Activated T-helper 2 cell treated with anti-CD3 and anti-CD28 coated beads, Interferon-gamma antibody, Interleukin-2, Interleukin-4, amounts not matched to agents 10 μg/mL and 5 μg/mL and 100 μg/mL, durations not matched to agents 14 hours and 24 hours and 36 hours (primary cell): Measurements from ENCODE around the gene ZC3H12D. TPM values are rescaled to one million over a fixed set of nuclear protein-coding genes. Genes with fewer than 3 reads are reported as not detected.

Experiments
- DNase-seq: peaks from one replicate; pipeline ENCODE4 v3.0.0; 2021; ENCODE audit warnings: low spot score
- H3K27ac Mint-ChIP-seq: one replicate; pipeline ENCODE4 v1.8.0; 2021; ENCODE audit warnings: mixed read lengths
- H3K27me3 Mint-ChIP-seq: one replicate; pipeline ENCODE4 v1.8.0; 2021; ENCODE audit warnings: low read depth, mixed read lengths
- H3K36me3 Mint-ChIP-seq: one replicate; pipeline ENCODE4 v1.8.0; 2021; ENCODE audit warnings: low read depth, mixed read lengths
- H3K4me1 Mint-ChIP-seq: one replicate; pipeline ENCODE4 v1.8.0; 2021; ENCODE audit warnings: low read depth, mixed read lengths
- H3K4me3 Mint-ChIP-seq: one replicate; pipeline ENCODE4 v1.8.0; 2021; ENCODE audit warnings: low read depth, mild to moderate bottlenecking, moderate library complexity, mixed read lengths
- H3K9me3 Mint-ChIP-seq: one replicate; pipeline ENCODE4 v1.8.0; 2021; ENCODE audit warnings: mixed read lengths
- intact Hi-C: fragments of 100-400 bp; cut with micrococcal nuclease; formaldehyde crosslinking; loops from one replicate; pipeline ENCODE4 v1.15.1; 2023
- total RNA-seq: library from RNA; stranded (reverse); gene quantifications from 2 replicates; pipeline ENCODE4 v1.2.3, GENCODE V29; 2022

Gene ZC3H12D
- total RNA-seq, 1 donor from 2014 or later, result 15.6 TPM

DNA sequence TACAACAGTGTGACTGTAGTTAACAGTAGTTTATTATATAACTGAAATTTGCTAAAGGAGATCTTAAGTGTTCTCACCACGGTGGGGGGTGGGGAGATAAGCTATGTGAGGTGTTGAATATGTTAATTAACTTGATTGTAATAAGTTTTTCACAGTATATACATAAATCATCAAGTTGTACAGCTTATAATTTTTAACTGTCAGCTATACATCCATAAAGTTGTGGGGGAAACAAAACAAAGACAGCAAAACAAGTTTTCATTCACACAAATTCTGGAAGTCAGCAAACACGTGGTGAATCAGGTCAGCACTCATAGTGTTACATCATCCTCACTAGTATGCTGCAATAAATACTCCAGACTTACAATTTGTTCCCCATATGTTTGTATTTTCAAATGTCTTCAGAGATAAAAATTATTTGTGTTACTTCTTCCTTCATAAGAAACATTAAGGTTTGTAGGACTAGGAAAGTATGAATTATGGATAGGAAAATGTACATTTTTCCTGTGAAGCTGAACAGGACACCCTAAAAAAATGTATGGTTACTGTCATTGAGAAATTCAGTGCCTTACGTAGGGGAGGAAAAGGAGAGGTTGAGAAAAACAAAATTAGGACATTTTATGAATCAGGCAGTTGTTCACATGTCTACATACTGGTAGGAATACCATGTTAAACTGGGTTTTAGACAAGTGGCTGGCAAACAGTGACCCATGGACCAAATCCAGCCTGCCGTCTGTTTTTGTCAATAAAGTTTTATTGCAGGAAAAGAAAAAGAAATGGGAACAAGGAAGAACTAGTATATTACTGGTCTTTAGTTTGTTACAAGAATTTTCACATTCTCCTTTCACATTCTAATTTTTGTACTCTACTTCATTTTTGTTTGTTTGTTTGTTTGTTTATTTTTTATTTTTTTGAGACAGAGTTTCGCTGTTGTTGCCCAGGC, 78.7 kb downstream of the ZC3H12D start:
- no peak overlapping the region for H3K4me3 Mint-ChIP-seq
- DNase-seq, result no peak
- intact Hi-C loops, result no loop called here
- H3K9me3 Mint-ChIP-seq, result no peaks in the 10 kb centered on the region
- peaks cover 86% of the 10 kb centered on the region for H3K36me3 Mint-ChIP-seq
- H3K27ac Mint-ChIP-seq, result peak overlapping the region; percentile 52
- H3K4me1 Mint-ChIP-seq, result peaks cover 27% of the 10 kb centered on the region
- H3K27me3 Mint-ChIP-seq, result no peaks in the 10 kb centered on the region

DNA sequence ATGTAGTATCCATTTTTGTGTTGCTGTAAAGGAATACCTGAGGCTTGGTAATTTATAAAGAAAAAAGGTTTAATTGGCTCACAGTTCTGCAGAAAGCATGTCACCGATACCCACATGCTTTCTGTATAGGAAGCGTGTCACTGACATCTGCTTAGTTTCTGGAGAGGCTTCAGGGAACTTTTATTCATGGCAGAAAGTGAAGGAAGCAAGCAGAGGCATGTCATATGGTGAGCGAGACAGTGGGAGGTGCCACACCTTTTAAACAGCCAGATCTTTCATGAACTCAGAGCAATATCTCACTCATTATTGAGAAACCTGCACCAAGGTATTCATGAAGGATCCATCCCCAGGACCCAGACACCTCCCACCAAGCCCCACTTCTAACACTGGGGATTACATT, 81.3 kb downstream of the ZC3H12D start:
- Mint-ChIP-seq H3K36me3 (peaks cover 87% of the 10 kb centered on the region), H3K27me3 (no peaks in the 10 kb centered on the region), H3K4me1 (peaks cover 25% of the 10 kb centered on the region), H3K27ac (no peak overlapping the region), H3K9me3 (no peaks in the 10 kb centered on the region), H3K4me3 (no peak overlapping the region)
- intact Hi-C loops, result no loop called here
- DNase-seq, result no peak

DNA sequence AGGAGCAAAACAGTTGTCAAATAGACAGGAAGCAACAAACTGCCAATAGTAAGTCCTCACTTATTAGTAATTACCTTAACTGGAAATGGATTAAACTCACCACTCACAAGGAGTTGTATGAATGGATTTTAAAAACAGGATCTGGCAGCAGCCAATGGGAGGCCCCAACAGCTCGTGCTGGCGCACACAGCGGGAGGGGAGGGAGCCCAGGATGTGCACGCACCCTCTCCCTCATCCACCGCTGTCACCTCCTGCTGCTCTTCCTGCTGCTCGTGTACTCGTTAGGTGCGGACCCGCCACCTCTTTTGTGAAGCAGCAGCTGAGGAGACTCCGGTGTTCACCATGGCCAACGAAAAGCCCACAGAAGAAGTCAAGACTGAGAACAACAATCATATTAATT, 84.8 kb downstream of the ZC3H12D start, which contains the start of gene SUMO4:
SUMO4 (plus strand) TSS at position 213 of the 400 bp plus-strand sequence; CDS start at position 343, 130 bp downstream.
- no peak for DNase-seq
- intact Hi-C loops, result no loop called here
- Mint-ChIP-seq H3K4me3 (no peak within 1 kb of the TSS), H3K27me3 (no peaks in the 10 kb centered on the region), H3K36me3 (peaks cover 93% of the 10 kb centered on the region), H3K27ac (no peak within 1 kb of the TSS), H3K9me3 (peaks cover 6% of the 10 kb centered on the region), H3K4me1 (peaks cover 36% of the 10 kb centered on the region)

DNA sequence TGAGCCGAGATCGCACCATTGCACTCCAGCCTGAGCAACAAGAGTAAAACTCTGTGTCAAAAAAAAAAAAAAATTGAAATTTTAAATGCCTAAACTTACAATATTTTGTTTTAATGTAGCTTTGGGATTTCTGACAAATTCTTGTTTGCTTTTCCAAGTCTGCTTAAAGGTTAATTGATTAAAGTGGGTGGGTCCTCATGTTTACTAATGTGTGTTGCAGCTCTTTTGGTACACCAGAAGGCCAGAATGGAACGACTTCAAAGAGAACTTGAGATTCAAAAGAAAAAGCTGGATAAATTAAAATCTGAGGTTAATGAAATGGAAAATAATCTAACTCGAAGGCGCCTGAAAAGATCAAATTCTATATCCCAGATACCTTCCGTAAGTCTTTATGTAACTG, 87.4 kb downstream of the ZC3H12D start:
- Mint-ChIP-seq H3K9me3 (peaks cover 6% of the 10 kb centered on the region), H3K36me3 (peaks cover 93% of the 10 kb centered on the region), H3K4me1 (peaks cover 46% of the 10 kb centered on the region), H3K27me3 (no peaks in the 10 kb centered on the region), H3K4me3 (no peak overlapping the region), H3K27ac (no peak overlapping the region)
- intact Hi-C loops, result no loop called here
- no peak for DNase-seq

Other genes with a start within 250 kb of the ZC3H12D start
- 106 and 110 TPM in 2 replicates for gene TAB2, start 167.3 kb downstream of the ZC3H12D start, total RNA-seq
- 7.7 and 7.8 TPM in 2 replicates for gene SUMO4, start 84.8 kb downstream of the ZC3H12D start, total RNA-seq
- gene PPIL4, start 61.0 kb upstream of the ZC3H12D start, total RNA-seq, result 20.4 and 20.5 TPM in 2 replicates
- gene GINM1, start 81.4 kb upstream of the ZC3H12D start, total RNA-seq, result 17.6 and 19.0 TPM in 2 replicates
- gene KATNA1, start 163.7 kb upstream of the ZC3H12D start, total RNA-seq, result 18.9 and 20.8 TPM in 2 replicates
- 27.8 and 28.4 TPM in 2 replicates for gene LATS1, start 233.1 kb upstream of the ZC3H12D start, total RNA-seq